GM18502 (cell line): Measurements from ENCODE around the gene CHRDL2.
A peak's percentile ranks its signal among the peaks of the same experiment; 100 is the strongest.

Experiments used
- ATAC-seq: cut with Tn5 transposase; IDR thresholded peaks from one replicate; pipeline ENCODE4 v1.9.1; 2021; ENCODE audit warnings: mild to moderate bottlenecking; ENCODE audit not compliant: unreplicated experiment, poor library complexity

Gene CHRDL2

GRCh38 chr11:74717221-74717969 is 13.8 kb downstream of the CHRDL2 start:
- no peak for ATAC-seq

- ATAC-seq: no peak
These were observed 16.3 kb downstream of the CHRDL2 start for GRCh38 chr11:74714904-74715303.

GRCh38 chr11:74713686-74714085 is 17.5 kb downstream of the CHRDL2 start:
- no peak for ATAC-seq

- no peak for ATAC-seq
These were observed 20.8 kb downstream of the CHRDL2 start for GRCh38 chr11:74710281-74710938.

GRCh38 chr11:74709175-74709574 is 22.1 kb downstream of the CHRDL2 start:
- ATAC-seq: no peak

GRCh38 chr11:74707602-74708510 is 23.4 kb downstream of the CHRDL2 start:
- ATAC-seq: no peak

GRCh38 chr11:74707182-74707581 is 24.0 kb downstream of the CHRDL2 start:
- no peak for ATAC-seq

- no peak for ATAC-seq
These were observed 28.0 kb downstream of the CHRDL2 start for GRCh38 chr11:74703211-74703610.

GRCh38 chr11:74702383-74703007 is 28.7 kb downstream of the CHRDL2 start:
- ATAC-seq: peak; percentile 60

GRCh38 chr11:74701351-74701750 is 29.9 kb downstream of the CHRDL2 start:
- ATAC-seq: no peak

GRCh38 chr11:74699615-74700396 is 31.4 kb downstream of the CHRDL2 start:
- ATAC-seq: no peak

- ATAC-seq: no peak
These were observed 33.5 kb downstream of the CHRDL2 start for GRCh38 chr11:74697722-74698121.

- no peak for ATAC-seq
These were observed 34.1 kb downstream of the CHRDL2 start for GRCh38 chr11:74696939-74697675.

GRCh38 chr11:74696500-74696899 is 34.7 kb downstream of the CHRDL2 start:
- ATAC-seq: no peak

GRCh38 chr11:74695705-74696280 is 35.4 kb downstream of the CHRDL2 start:
- ATAC-seq: no peak

- ATAC-seq: no peak
These were observed 36.9 kb downstream of the CHRDL2 start for GRCh38 chr11:74694136-74694930.

GRCh38 chr11:74693531-74693930 is 37.7 kb downstream of the CHRDL2 start:
- no peak for ATAC-seq

GRCh38 chr11:74691755-74692154 is 39.5 kb downstream of the CHRDL2 start:
- no peak for ATAC-seq
